ENCODE data around the gene RORC.

RORC gene

DNA sequence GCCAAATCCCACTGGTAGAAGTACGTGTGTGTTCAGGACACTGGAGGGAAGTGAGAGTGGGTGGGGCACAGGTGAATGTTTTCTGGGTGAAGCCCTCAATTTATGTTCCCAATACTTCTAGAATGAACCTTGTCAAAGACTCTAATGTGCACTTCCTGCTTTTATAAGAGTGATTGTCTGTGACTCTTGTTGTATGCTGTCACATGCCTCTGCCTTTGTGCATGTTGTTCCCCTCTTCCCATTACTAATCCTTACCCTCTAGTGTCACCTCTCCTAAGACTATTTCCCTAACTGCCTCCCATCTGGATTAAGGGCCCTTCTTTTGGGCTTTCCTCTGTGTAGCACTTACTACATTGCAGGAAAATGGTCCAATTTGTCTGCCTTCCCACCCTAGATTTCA, 23.8 kb downstream of the RORC start:
- DNase-seq (ENCODE audit: low read depth), result no peak
- TF ChIP-seq POLR2A (IDR thresholded peaks at IDR 0.05; ENCODE audit: extremely low read depth, insufficient read length) (no peak), MYC (IDR thresholded peaks at IDR 0.05; ENCODE audit: low read depth, low read length) (no peak), CTCF (IDR thresholded peaks at IDR 0.05; ENCODE audit: low read depth, low read length) (no peak)
- TF ChIP-seq, protein P1, sequence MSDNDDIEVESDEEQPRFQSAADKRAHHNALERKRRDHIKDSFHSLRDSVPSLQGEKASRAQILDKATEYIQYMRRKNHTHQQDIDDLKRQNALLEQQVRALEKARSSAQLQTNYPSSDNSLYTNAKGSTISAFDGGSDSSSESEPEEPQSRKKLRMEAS (IDR thresholded peaks at IDR 0.05; ENCODE audit: low read depth, low read length), result no peak
- H3K4me3 ChIP-seq (ENCODE audit: low read depth, low read length), result no peak overlapping the region

- H3K4me3 ChIP-seq (ENCODE audit: low read depth, low read length), result no peak overlapping the region
- TF ChIP-seq CTCF (IDR thresholded peaks at IDR 0.05; ENCODE audit: low read depth, low read length), result no peak
- TF ChIP-seq MYC (IDR thresholded peaks at IDR 0.05; ENCODE audit: low read depth, low read length), result no peak
- TF ChIP-seq POLR2A (IDR thresholded peaks at IDR 0.05; ENCODE audit: extremely low read depth, insufficient read length), result no peak
- TF ChIP-seq, protein P1 (IDR thresholded peaks at IDR 0.05; ENCODE audit: low read depth, low read length), result no peak
- DNase-seq (ENCODE audit: low read depth), result no peak
Measured at GRCh38 chr1:151807131-151807530, 24.5 kb downstream of the RORC start.

GRCh38 chr1:151806170-151806569, 25.4 kb downstream of the RORC start:
- TF ChIP-seq CTCF (IDR thresholded peaks at IDR 0.05; ENCODE audit: low read depth, low read length) (no peak), MYC (IDR thresholded peaks at IDR 0.05; ENCODE audit: low read depth, low read length) (no peak), POLR2A (IDR thresholded peaks at IDR 0.05; ENCODE audit: extremely low read depth, insufficient read length) (no peak)
- TF ChIP-seq, protein P1 (IDR thresholded peaks at IDR 0.05; ENCODE audit: low read depth, low read length), result no peak

DNA sequence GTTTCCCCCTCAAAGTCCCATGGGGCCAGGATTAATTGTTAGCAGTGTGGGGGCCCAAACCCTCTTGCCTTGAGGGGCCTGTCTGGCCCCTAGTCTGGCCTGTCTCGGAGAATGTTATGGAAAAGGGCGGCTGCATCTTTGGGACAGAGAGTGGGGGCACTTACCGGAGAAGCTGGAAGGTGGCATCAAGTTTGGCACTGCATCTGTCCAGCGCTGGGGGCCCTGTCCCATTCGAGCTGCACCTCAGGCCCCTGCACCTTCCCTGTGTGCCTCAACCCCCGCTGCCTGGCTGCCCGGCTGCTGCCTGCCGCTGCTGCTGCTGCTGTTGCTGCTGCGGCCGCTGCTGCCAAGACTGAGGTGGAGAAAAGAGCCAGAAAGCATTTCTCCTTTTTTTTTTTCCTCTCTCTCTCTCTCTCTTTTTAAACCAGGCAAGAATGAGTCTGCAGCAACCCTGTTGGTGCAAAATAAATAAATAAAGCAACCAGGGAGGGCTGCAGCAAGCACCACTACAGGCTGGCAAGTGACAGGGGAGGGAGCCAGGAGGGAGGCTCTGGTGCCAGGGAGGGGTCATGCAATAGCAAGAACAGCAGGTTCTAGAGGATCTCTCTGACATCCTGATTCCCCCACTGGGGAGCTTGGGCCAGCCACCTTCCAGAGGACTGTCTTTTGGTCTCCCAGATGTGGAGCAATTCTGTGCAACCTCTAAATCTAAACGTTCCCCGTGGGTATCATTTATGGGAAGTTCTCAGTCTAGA, 26.4 kb downstream of the RORC start, which contains the start of gene LINGO4:
Gene LINGO4 (minus strand): TSS at position 354 of the 755 bp plus-strand sequence. CDS start 2,715 bp downstream, outside the sequence.
- DNase-seq (ENCODE audit: low read depth), result no peak
- no peak within 1 kb of the TSS for H3K4me3 ChIP-seq (ENCODE audit: low read depth, low read length)
- TF ChIP-seq MYC (IDR thresholded peaks at IDR 0.05; ENCODE audit: low read depth, low read length) (no peak), POLR2A (IDR thresholded peaks at IDR 0.05; ENCODE audit: extremely low read depth, insufficient read length) (no peak), CTCF (IDR thresholded peaks at IDR 0.05; ENCODE audit: low read depth, low read length) (no peak)
- TF ChIP-seq, protein P1 (IDR thresholded peaks at IDR 0.05; ENCODE audit: low read depth, low read length), result no peak

More at GRCh38 chr1:151806170-151806569, 25.4 kb downstream of the RORC start:
- no peak overlapping the region for H3K4me3 ChIP-seq (ENCODE audit: low read depth, low read length)
- no peak for DNase-seq (ENCODE audit: low read depth)

DNA sequence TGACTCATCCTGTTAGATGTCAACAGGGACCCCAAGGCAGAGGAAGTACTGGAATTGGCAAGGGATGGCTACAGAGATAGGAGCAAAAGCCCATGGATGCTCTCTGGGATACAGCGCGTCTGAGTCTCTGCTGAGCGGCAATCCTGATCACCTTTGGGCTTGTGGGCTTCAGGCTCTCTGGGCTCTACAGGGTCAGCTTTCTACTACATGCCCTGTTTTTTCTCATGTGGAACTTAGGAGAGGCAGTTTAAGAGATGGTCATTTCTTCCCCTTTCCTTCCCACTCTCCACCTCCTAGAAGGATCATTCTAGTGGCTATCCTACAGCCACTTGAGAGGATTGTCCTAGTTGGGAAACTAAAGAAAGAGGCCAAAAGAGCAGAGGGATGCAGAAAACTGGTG, 27.7 kb downstream of the RORC start:
- TF ChIP-seq MYC (IDR thresholded peaks at IDR 0.05; ENCODE audit: low read depth, low read length), result no peak
- no peak for TF ChIP-seq CTCF (IDR thresholded peaks at IDR 0.05; ENCODE audit: low read depth, low read length)
- no peak for TF ChIP-seq POLR2A (IDR thresholded peaks at IDR 0.05; ENCODE audit: extremely low read depth, insufficient read length)
- TF ChIP-seq, protein P1 (IDR thresholded peaks at IDR 0.05; ENCODE audit: low read depth, low read length), result no peak
- no peak overlapping the region for H3K4me3 ChIP-seq (ENCODE audit: low read depth, low read length)
- DNase-seq (ENCODE audit: low read depth), result no peak
